ENCODE results near the gene PECR.
"Not testable (repeated sequence)": the region's sequence is repeated elsewhere in the genome, so short reads cannot be mapped to it uniquely, and the experiment has no call there.

PECR gene

DNA sequence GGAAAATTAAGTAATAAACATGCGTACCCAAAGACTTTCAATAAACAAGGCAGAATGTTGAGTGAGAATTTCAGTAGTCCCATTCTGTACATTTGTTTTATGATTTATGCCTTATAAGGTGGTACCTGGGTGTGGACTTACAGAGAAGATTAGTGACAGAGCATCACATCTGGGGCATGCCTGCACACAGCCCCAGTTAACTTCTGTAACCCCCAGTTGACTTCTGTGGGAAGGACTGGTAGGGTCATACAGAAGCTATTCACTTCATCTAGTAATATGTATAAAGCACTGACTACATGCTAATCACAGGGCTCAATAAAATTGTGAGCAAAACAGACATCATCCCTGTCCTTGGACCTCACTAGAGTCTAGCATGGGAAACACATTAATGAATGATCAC lies 84.4 kb downstream of the PECR start:
- no peak for DNase-seq

DNA sequence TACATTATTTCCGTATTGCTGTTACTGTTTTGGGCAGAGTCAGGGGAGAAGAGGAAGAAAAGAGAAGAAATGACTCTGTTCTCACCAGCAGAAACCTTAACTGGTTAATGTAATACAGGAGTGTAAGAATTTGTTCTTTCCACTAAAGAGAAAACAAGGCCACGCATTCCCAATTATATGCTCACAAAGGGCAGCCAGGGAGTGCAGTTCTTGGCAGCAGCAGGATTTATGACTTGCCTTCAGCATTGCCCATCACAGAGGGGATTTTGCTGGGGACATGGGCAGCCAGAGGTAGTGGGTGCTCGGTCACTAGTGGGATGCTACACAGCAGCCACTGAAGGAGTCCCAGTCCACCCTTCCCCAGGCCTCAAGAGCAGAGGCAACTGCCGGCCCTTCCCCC lies 86.7 kb downstream of the PECR start:
- DNase-seq = no peak

DNA sequence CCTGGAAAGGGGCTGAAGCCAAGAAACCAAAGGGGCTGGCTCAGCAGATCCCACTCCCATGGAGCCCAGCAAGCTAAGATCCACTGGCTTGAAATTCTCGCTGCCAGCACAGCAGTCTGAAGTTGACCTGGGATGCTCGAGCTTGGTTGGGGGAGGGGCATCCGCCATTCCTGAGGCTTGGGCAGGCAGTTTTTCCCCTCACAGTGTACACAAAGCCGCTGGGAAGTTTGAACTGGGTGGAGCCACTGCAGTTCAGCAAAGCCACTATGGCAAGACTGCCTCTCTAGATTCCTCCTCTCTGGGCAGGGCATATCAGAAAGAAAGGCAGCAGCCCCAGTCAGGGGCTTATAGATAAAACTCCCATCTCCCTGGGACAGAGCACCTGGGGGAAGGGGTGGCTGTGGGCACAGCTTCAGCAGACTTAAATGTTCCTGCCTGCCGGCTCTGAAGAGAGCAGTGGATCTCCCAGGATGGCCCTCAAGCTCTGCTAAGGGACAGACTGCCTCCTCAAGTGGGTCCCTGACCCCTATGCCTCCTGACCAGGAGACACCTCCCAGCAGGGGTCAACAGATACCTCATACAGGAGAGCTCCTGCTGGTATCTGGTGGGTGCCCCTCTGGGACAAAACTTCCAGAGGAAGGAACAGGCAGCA lies 92.9 kb downstream of the PECR start:
- DNase-seq = not testable (repeated sequence)
